Mesothelial cell of epicardium (in vitro differentiated cells): ENCODE data around the gene HEPACAM2. TPM values are rescaled to one million over a fixed set of nuclear protein-coding genes. Genes with fewer than 3 reads are reported as not detected.
A peak's percentile ranks its signal among the peaks of the same experiment; 100 is the strongest.

Experiments
- DNase-seq, 2 experiments: peaks; one replicate each; pipeline ENCODE4 v3.0.0; 2021; ENCODE audit warnings: low spot score in 2 of 2; ENCODE audit not compliant: unreplicated experiment in 2 of 2
- H3K27ac Mint-ChIP-seq: 2 replicates; pipeline ENCODE4 v1.8.0; 2021; ENCODE audit warnings: mixed read lengths
- H3K27me3 Mint-ChIP-seq: 2 replicates; pipeline ENCODE4 v1.8.0; 2021; ENCODE audit warnings: low read depth, mixed read lengths
- H3K36me3 Mint-ChIP-seq: 2 replicates; pipeline ENCODE4 v1.8.0; 2021; ENCODE audit warnings: mixed read lengths
- H3K4me1 Mint-ChIP-seq: 2 replicates; pipeline ENCODE4 v1.8.0; 2021; ENCODE audit warnings: mixed read lengths
- H3K4me3 Mint-ChIP-seq: 2 replicates; pipeline ENCODE4 v1.8.0; 2021; ENCODE audit warnings: mild to moderate bottlenecking, moderate library complexity, mixed read lengths
- H3K9me3 Mint-ChIP-seq: 2 replicates; pipeline ENCODE4 v1.8.0; 2021; ENCODE audit warnings: mixed read lengths
- CTCF ChIP-seq: fragments of 200-600 bp; sonication (generic); IDR thresholded peaks from one replicate; pipeline ENCODE4 v1.5.0; 2021; ENCODE audit warnings: antibody characterized with exemption; ENCODE audit not compliant: unreplicated experiment
- total RNA-seq: library from RNA; stranded (reverse); gene quantifications from 3 replicates; pipeline ENCODE4 v1.2.1, GENCODE V29; 2021

The HEPACAM2 gene
- total RNA-seq, 1 donor from 2014 or later = not detected

GRCh38 chr7:93235541-93235940 is 9.3 kb upstream of the HEPACAM2 start:
- H3K4me1 Mint-ChIP-seq = peaks cover 3% of the 10 kb centered on the region
- no peak overlapping the region for H3K27ac Mint-ChIP-seq
- no peak for DNase-seq
- no peaks in the 10 kb centered on the region for H3K9me3 Mint-ChIP-seq
- TF ChIP-seq CTCF = no peak
- no peaks in the 10 kb centered on the region for H3K36me3 Mint-ChIP-seq
- H3K27me3 Mint-ChIP-seq = peaks cover 1% of the 10 kb centered on the region
- no peak overlapping the region for H3K4me3 Mint-ChIP-seq

GRCh38 chr7:93232673-93233018 is 6.4 kb upstream of the HEPACAM2 start:
- no peak for DNase-seq
- TF ChIP-seq CTCF = no peak
- Mint-ChIP-seq H3K27ac (peak overlapping the region; percentile 95), H3K4me1 (peaks cover 3% of the 10 kb centered on the region), H3K4me3 (peak overlapping the region; percentile 92), H3K36me3 (no peaks in the 10 kb centered on the region), H3K27me3 (peaks cover 13% of the 10 kb centered on the region), H3K9me3 (no peaks in the 10 kb centered on the region)

- Mint-ChIP-seq H3K27ac (peak within 1 kb of the TSS; percentile 95), H3K27me3 (peaks cover 19% of the 10 kb centered on the region), H3K4me3 (peak within 1 kb of the TSS; percentile 92), H3K4me1 (peaks cover 3% of the 10 kb centered on the region), H3K36me3 (no peaks in the 10 kb centered on the region), H3K9me3 (no peaks in the 10 kb centered on the region)
- TF ChIP-seq CTCF = no peak
- peak; percentile 74 to 87 for DNase-seq
These were observed 5.8 kb upstream of the HEPACAM2 start, which contains the start of gene VPS50 for GRCh38 chr7:93231799-93232672. TSS of gene VPS50 (plus strand) at chr7:93232366. CDS start at chr7:93232468, 102 bp downstream.

GRCh38 chr7:93231259-93231658 is 5.0 kb upstream of the HEPACAM2 start:
- Mint-ChIP-seq H3K36me3 (no peaks in the 10 kb centered on the region), H3K4me3 (peak overlapping the region; percentile 92), H3K4me1 (peaks cover 3% of the 10 kb centered on the region), H3K9me3 (no peaks in the 10 kb centered on the region), H3K27me3 (peaks cover 25% of the 10 kb centered on the region), H3K27ac (peak overlapping the region; percentile 95)
- TF ChIP-seq CTCF = no peak
- DNase-seq = no peak

GRCh38 chr7:93228302-93228701 is 2.0 kb upstream of the HEPACAM2 start:
- Mint-ChIP-seq H3K4me1 (peaks cover 3% of the 10 kb centered on the region), H3K9me3 (no peaks in the 10 kb centered on the region), H3K4me3 (no peak overlapping the region), H3K27ac (no peak overlapping the region), H3K36me3 (no peaks in the 10 kb centered on the region), H3K27me3 (peaks cover 46% of the 10 kb centered on the region)
- no peak for DNase-seq
- peak; percentile 90 for TF ChIP-seq CTCF
